ENCODE data around the gene RBP4.

The RBP4 gene

GRCh38 chr10:93597075-93597599, 3.9 kb downstream of the RBP4 start:
- FAIRE-seq, result no peak
- no peak for DNase-seq (ENCODE audit: insufficient read length, low spot score)

- DNase-seq (ENCODE audit: insufficient read length, low spot score) (no peak), FAIRE-seq (no peak)
Observed at GRCh38 chr10:93596539-93596938, 4.5 kb downstream of the RBP4 start.

- DNase-seq (ENCODE audit: insufficient read length, low spot score), result no peak
- FAIRE-seq, result no peak
Observed at GRCh38 chr10:93595378-93596161, 5.5 kb downstream of the RBP4 start.

- FAIRE-seq, result no peak
- no peak for DNase-seq (ENCODE audit: insufficient read length, low spot score)
Observed at GRCh38 chr10:93594518-93594917, 6.5 kb downstream of the RBP4 start.

- no peak for FAIRE-seq
Observed at GRCh38 chr10:93593749-93594148, 7.3 kb downstream of the RBP4 start.

GRCh38 chr10:93593254-93593653, 7.8 kb downstream of the RBP4 start:
- DNase-seq (ENCODE audit: insufficient read length, low spot score) (no peak), FAIRE-seq (no peak)

More at GRCh38 chr10:93593749-93594148, 7.3 kb downstream of the RBP4 start:
- DNase-seq (ENCODE audit: insufficient read length, low spot score), result no peak

DNA sequence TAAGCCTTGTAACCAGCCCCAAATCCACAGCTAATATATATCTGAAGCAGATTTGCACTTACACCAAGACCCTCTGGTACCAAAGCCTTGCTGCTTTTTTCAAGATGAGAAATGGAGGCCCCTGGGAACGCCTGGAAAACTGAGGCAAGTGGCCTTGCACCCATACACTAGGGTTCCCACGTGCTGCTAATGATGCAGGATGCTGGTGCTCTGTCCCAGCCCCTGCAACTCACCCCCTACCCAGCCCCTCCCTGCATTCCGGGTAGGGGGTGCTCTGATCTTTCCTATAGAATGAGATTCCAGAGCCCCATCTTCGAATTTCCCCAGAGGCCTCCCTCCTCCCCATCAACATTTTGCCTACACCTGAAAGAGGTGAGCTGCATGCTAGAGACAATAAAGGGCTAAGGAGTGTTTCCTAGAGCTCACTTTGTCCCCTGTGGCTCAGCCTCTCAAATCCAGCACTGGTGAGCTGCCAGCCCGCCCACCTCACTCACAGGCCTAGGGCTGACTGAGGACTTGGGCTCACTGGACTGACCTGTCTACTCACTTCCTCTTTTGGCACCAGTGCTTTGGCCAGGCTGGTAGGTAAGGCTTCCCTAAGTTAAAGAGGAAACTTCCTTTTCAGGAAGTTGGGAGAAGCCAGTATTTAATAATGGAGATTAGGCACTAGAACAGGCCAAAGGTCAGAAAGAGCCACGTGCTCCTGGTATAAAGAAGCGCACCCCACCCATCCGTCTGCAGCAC, 9.8 kb downstream of the RBP4 start:
- DNase-seq (ENCODE audit: insufficient read length, low spot score) (no peak), FAIRE-seq (no peak)

DNA sequence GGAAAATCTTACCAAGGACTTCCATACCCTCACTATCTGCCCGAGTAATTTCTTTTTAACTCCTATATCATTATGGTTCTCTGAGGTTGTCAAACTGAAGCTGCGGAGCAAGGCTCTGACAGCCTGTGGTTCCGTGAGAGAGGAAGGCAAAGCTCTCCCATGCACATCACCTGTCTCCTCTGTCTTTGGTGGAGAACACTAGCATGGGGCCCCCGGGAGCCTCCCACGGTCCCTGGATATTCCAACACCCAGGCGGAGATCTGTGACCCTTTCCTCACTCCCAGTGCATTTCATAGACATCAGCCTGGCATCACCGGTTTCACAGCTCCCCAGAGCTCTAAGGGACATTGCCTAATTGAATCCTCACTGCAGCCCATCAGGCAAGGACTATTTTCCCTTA, 10.4 kb downstream of the RBP4 start:
- no peak for FAIRE-seq
- DNase-seq (ENCODE audit: insufficient read length, low spot score), result no peak

DNA sequence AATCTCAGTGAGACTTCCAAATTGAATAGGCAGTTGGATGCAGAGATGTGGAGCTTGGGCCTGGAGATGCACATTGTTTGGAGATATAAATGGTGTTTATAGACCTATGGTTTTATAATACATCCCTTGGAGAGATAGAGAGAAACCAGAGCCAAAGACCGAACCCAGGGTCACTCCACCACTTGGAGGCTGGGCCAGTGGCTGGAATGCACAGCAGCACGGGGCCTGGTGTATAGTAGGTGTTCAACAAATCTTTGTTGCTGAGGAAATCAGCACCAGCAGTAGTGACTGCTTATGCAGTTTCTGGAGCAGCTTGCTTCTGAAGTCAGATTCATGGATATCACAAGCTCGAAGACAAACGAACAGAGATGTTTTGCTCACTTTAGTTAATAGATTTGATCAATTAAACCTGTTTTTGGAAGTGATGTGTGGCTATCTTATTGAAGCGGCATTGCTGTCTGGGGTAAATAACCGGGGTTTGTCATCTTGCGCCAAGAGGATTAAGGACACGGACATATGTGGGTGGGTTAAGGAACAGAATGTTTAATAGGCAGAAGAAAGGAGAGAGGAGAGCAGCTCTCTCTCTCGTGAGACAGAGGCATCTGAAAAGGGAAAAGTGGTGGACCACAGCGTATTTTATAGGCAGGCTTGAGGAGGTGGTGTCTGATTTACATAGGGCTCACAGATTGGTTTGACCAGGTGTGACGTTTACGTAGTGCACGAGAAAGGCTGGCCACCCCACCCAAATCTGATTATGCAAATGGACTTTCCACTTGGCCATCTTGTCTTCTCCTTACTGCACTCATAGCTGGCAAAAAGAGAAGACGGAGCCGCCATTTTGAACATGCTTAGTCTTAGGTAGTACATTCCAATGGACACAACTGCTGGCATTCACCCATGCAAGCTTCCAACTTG, 11.1 kb downstream of the RBP4 start:
- DNase-seq (ENCODE audit: insufficient read length, low spot score), result no peak

DNA sequence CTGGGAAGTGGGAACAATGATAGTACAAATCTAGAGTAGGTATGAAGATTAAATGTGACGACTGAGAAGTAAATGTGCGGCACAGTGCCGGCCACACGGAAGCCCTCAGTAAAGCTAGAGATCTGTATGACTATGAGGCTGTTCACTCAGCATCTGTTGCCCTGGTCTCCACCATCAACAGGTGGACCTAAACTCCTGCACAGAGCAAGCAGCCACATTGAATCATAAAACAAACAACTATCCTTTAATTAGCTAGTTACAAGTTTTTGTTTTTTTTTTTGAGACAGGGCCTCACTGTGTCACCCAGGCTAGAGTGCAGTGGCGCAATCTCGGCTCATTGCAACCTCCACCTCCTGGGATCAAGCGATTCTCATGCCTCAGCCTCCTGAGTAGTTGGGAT, 16.6 kb downstream of the RBP4 start:
- FAIRE-seq, result no peak
- no peak for DNase-seq (ENCODE audit: insufficient read length, low spot score)

More for the DNA sequence above, 11.1 kb downstream of the RBP4 start:
- no peak for FAIRE-seq

DNA sequence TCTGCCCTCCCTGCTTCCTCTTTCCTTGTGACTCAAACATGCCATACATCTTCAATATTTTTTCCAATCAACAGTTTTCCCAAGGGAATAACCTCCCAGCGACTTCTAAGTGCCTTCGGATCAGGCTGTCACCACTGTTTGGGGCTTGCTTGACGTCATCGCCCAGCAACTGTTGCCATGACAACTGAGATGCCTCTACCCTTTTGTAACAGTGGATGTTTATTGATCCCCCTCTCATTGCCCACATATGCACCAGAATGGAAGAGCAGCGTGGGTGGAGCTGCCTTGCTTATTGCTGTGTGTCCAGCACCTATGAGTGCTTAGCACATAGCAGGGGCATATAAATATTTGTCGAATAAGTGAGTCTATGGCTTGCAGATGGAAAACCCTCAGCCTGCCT, 20.2 kb downstream of the RBP4 start:
- no peak for FAIRE-seq
- DNase-seq (ENCODE audit: insufficient read length, low spot score), result no peak

DNA sequence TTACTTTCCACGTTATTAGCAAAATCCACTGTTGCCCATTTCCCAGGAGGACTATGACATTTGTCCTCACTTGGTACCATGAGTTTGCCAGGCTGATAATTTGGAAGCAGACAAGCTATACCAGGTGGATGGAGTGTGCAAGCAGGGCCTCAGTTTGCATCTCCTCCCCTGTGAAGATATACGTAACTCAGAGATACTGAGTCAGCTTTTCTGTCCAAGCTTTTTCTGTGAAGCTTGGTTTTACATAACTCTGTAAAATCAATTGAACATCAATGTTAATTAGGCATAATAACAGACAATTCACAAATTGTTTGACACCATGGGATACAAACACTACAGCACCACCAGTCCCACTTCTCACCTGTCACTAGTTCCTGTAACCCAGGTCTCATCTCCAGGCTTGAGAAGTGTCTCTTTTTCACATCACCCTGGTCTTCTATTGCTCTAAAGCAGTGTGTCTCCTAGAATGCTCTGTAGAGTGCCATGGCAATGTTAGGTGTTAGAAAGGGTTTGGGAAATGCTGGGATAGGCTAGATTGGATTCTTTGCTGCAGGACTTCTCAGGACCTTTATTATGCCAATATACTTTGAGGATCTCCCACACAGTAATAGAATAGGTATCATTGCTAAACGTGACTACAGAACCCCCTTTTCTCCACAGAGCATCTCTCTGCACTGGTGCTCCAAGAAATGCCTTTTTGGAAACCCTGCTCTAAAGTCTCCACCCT, 20.9 kb downstream of the RBP4 start:
- no peak for FAIRE-seq
- DNase-seq (ENCODE audit: insufficient read length, low spot score), result no peak

DNA sequence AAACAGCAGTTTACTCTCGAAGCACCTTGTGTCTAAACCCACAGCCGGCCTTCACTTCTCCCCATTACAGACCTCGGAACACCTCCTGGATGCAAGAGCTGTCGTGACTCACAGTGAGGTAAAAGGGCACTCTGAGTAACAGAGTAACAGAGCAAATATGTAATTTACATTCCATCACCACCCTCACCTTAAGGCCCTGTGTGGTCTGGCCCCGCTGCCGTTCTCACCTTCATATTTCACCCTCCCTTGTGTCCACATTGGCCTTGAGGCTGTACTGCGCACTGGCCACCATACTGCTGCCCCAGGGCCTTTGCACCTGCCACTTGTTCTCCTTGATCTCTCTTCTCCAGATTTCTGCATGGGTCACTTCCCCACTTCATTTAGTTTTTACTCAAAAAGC, 21.9 kb downstream of the RBP4 start:
- no peak for FAIRE-seq
- DNase-seq (ENCODE audit: insufficient read length, low spot score), result no peak

- FAIRE-seq, result no peak
- no peak for DNase-seq (ENCODE audit: insufficient read length, low spot score)
Observed at GRCh38 chr10:93577565-93577964, 23.5 kb downstream of the RBP4 start.

GRCh38 chr10:93576888-93577287, 24.1 kb downstream of the RBP4 start:
- DNase-seq (ENCODE audit: insufficient read length, low spot score), result no peak
- FAIRE-seq, result no peak

DNA sequence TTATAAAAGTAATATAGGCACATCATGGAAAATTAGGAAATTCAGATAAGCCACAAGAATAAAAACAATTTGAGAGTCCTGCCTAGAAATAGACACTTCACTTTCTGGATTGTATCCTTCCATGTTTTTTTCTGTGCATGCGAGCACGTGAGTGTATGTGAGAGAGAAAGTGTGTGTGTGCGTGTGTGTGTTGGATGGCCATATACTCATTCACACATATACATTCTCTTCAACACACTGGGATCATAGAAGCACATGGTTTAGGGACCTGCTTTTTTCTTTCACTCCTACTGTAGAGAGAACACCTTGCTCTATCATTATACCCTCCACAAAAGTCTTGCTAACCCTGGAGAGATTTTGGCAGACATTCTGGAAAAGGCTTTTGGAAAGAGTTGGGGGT, 27.1 kb downstream of the RBP4 start:
- FAIRE-seq, result no peak
- DNase-seq (ENCODE audit: insufficient read length, low spot score), result no peak

- DNase-seq (ENCODE audit: insufficient read length, low spot score), result no peak
- FAIRE-seq, result no peak
Observed at GRCh38 chr10:93573051-93573909, 27.8 kb downstream of the RBP4 start.

DNA sequence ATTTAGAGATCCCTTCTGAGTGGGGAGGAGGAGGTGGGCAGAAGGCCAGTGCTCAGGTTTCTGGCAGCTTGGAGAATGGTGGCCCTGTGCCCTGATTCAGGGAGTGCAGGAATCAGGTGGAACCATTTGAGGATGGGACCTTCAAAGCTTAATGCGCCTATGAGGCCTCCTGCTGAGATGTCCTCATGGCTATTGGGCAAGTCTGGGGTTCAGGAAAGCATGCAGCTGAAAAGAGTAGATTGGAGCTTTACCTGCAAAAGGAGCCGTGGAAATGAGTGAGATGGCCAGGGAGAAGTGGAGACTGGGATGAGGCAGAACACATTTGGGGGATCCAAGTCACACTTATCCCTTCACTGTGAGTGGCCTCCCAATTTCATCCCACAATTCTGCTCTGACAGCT, 28.4 kb downstream of the RBP4 start:
- DNase-seq (ENCODE audit: insufficient read length, low spot score) (no peak), FAIRE-seq (no peak)

DNA sequence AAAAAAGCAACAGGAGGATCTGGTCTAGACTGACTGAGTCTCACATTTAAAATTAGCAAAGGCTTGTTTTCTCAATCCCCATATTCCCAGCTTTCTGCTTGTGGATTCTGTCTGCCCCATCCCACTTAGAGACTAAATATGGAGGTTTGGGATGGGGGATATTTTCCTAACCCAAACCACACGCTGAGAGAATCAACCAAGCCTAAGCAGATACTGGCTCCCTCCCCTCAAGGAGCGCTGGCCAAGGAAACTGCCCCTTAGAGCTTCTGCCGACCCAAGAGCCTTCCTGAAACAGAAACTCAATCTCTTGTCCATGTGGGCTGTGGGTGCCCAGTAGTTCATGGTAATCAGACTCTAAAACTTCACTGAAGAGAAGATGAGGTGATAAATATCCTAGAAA, 30.7 kb downstream of the RBP4 start:
- no peak for DNase-seq (ENCODE audit: insufficient read length, low spot score)

DNA sequence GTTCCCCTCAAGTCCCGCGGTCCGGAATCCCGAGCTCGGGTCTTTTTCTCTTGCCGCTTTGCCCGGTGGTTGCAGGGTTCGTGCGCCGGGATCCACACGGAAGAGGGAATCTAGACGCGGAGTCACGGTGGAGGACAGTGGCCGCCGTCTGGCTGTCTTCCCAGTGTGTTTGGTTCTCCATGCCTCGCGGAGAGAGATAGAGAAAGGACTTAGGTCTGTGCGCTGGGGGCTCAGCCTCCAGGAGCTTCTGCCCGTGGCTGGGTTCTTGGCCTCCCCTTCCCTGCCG, 33.0 kb downstream of the RBP4 start:
- DNase-seq (ENCODE audit: insufficient read length, low spot score) (no peak), FAIRE-seq (no peak)

More for the DNA sequence above, 30.7 kb downstream of the RBP4 start:
- FAIRE-seq, result no peak
